Measurements from ENCODE around the gene MSH5. TPM values are rescaled to one million over a fixed set of nuclear protein-coding genes. Genes with fewer than 3 reads are reported as not detected.

Gene MSH5
- total RNA-seq, 4 donors from 2014 or later: 2.3 to 7.9 (median 6.8) TPM

GRCh38 chr6:31760790-31761189, 21.0 kb downstream of the MSH5 start:
- H3K27ac ChIP-seq: no peak overlapping the region
- TF ChIP-seq, protein P1, sequence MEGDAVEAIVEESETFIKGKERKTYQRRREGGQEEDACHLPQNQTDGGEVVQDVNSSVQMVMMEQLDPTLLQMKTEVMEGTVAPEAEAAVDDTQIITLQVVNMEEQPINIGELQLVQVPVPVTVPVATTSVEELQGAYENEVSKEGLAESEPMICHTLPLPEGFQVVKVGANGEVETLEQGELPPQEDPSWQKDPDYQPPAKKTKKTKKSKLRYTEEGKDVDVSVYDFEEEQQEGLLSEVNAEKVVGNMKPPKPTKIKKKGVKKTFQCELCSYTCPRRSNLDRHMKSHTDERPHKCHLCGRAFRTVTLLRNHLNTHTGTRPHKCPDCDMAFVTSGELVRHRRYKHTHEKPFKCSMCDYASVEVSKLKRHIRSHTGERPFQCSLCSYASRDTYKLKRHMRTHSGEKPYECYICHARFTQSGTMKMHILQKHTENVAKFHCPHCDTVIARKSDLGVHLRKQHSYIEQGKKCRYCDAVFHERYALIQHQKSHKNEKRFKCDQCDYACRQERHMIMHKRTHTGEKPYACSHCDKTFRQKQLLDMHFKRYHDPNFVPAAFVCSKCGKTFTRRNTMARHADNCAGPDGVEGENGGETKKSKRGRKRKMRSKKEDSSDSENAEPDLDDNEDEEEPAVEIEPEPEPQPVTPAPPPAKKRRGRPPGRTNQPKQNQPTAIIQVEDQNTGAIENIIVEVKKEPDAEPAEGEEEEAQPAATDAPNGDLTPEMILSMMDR (IDR thresholded peaks at IDR 0.05): no peak
- TF ChIP-seq POLR2A (IDR thresholded peaks at IDR 0.05): no peak
- intact Hi-C loops (cut with DNase I): no loop called here
- peaks cover 0 to 20% (median 3%) of the 10 kb centered on the region in 3 donors for H3K4me1 ChIP-seq
- 93 to 96% methylated on average over 3 to 5 of the region's 5 CpGs for WGBS, 2 donors
- no peak for DNase-seq
- peaks cover 0 to 22% (median 0%) of the 10 kb centered on the region in 3 donors for H3K36me3 ChIP-seq
- no peak overlapping the region for H3K4me3 ChIP-seq
- no peaks in the 10 kb centered on the region for H3K9me3 ChIP-seq
- H3K27me3 ChIP-seq: no peaks in the 10 kb centered on the region

- Histone ChIP-seq H3K36me3 (peaks cover 0 to 22% (median 0%) of the 10 kb centered on the region in 3 donors), H3K4me3 (no peak overlapping the region), H3K9me3 (no peaks in the 10 kb centered on the region), H3K27ac (no peak overlapping the region), H3K4me1 (peaks cover 0 to 25% (median 3%) of the 10 kb centered on the region in 3 donors), H3K27me3 (no peaks in the 10 kb centered on the region)
- TF ChIP-seq POLR2A (IDR thresholded peaks at IDR 0.05): no peak
- TF ChIP-seq, protein P1 (IDR thresholded peaks at IDR 0.05): no peak
- WGBS, 2 donors: 92 to 96% methylated on average over 7 to 8 of the region's 8 CpGs
- intact Hi-C loops (cut with DNase I): no loop called here
- DNase-seq: no peak
Measured at GRCh38 chr6:31761343-31761742, 21.5 kb downstream of the MSH5 start.

DNA sequence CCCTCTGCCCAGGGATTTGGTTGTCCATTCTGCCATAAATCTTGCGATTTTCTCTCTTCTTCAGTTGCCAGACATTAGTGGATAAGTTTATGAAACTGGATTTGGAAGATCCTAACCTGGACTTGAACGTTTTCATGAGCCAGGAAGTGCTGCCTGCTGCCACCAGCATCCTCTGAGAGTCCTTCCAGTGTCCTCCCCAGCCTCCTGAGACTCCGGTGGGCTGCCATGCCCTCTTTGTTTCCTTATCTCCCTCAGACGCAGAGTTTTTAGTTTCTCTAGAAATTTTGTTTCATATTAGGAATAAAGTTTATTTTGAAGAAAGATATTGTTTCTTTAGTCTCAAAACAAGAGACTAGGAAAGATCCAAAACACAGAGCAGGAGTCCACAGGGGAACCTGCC, 22.6 kb downstream of the MSH5 start, which contains the start of gene SAPCD1:
TSS of gene SAPCD1 (plus strand) at position 301 of the 400 bp plus-strand sequence. CDS start 399 bp downstream, outside the sequence.
- Histone ChIP-seq H3K9me3 (no peaks in the 10 kb centered on the region), H3K27ac (peak within 1 kb of the TSS in 2 of 4 donors; percentile 33 to 49), H3K4me3 (no peak within 1 kb of the TSS), H3K4me1 (peaks cover 0 to 28% (median 3%) of the 10 kb centered on the region in 3 donors), H3K27me3 (no peaks in the 10 kb centered on the region), H3K36me3 (peaks cover 0 to 22% (median 0%) of the 10 kb centered on the region in 3 donors)
- intact Hi-C loops (cut with DNase I): no loop called here
- DNase-seq: no peak
- 67 to 77% methylated on average over 4 of the region's 4 CpGs for WGBS, 2 donors
- no peak for TF ChIP-seq POLR2A (IDR thresholded peaks at IDR 0.05)
- TF ChIP-seq, protein P1 (IDR thresholded peaks at IDR 0.05): no peak

- 62 to 78% methylated on average over 2 to 4 of the region's 8 CpGs for whole genome bisulfite sequencing, 2 donors
- no peaks in the 10 kb centered on the region for H3K9me3 ChIP-seq
- no peaks in the 10 kb centered on the region for H3K27me3 ChIP-seq
- H3K27ac ChIP-seq: peak overlapping the region in 2 of 4 donors; percentile 33 to 49
- H3K4me3 ChIP-seq: no peak overlapping the region
- TF ChIP-seq, protein P1 (IDR thresholded peaks at IDR 0.05): no peak
- no peak for TF ChIP-seq POLR2A (IDR thresholded peaks at IDR 0.05)
- intact Hi-C loops (cut with DNase I): no loop called here
- peaks cover 0 to 28% (median 3%) of the 10 kb centered on the region in 3 donors for H3K4me1 ChIP-seq
- DNase-seq: no peak
- peaks cover 0 to 22% (median 0%) of the 10 kb centered on the region in 3 donors for H3K36me3 ChIP-seq
Measured at GRCh38 chr6:31762878-31763618, 23.2 kb downstream of the MSH5 start.

DNA sequence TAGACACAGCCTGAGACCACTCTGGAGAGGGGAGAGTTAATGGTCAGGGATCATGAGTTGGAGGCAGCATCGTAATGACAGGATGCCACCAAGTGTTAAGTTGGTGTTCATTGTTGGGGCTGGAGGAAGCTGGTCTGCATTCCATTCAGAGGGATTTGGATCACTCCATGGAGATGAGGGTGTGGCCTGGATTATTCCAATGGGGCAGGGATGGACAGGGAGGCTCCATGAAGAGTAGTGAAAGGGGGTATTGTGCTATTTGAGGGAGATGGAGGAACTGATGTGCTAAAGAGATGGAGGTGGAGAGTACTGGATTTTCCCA, 23.8 kb downstream of the MSH5 start:
- Histone ChIP-seq H3K4me1 (peaks cover 0 to 28% (median 3%) of the 10 kb centered on the region in 3 donors), H3K9me3 (no peaks in the 10 kb centered on the region), H3K36me3 (peaks cover 0 to 22% (median 0%) of the 10 kb centered on the region in 3 donors), H3K4me3 (no peak overlapping the region), H3K27me3 (no peaks in the 10 kb centered on the region), H3K27ac (peak overlapping the region in 2 of 4 donors; percentile 33 to 49)
- no peak for DNase-seq
- intact Hi-C loops (cut with DNase I): no loop called here
- TF ChIP-seq, protein P1 (IDR thresholded peaks at IDR 0.05): no peak
- no peak for TF ChIP-seq POLR2A (IDR thresholded peaks at IDR 0.05)
- WGBS, 2 donors: 0 to 30% methylated on average over 1 of the region's 1 CpG

Measured in esophagus squamous epithelium (tissue), 5 donors.